ENCODE measurements around the gene DUSP8. TPM values are rescaled to one million over a fixed set of nuclear protein-coding genes. Genes with fewer than 3 reads are reported as not detected.

DUSP8 gene
- total RNA-seq, 1 experiment from 2014 or later = 2.4 TPM

GRCh38 chr11:1618231-1618630 is 46.2 kb upstream of the DUSP8 start:
- no peak overlapping the region for H3K27ac Mint-ChIP-seq
- no peaks in the 10 kb centered on the region for H3K4me1 Mint-ChIP-seq
- no peak for TF ChIP-seq SMAD3 (CRISPR knock-in tag; IDR thresholded peaks at IDR 0.05; ENCODE audit: borderline replicate concordance)
- no peak for TF ChIP-seq USF1 (CRISPR knock-in tag; IDR thresholded peaks at IDR 0.05)
- no peak for TF ChIP-seq CBFB (CRISPR knock-in tag; IDR thresholded peaks at IDR 0.05; ENCODE audit: low read depth)
- TF ChIP-seq ZNF425 (CRISPR knock-in tag; conservative IDR thresholded peaks at IDR 0.05) = no peak
- TF ChIP-seq TP53 (CRISPR knock-in tag; IDR thresholded peaks at IDR 0.05) = no peak
- TF ChIP-seq E2F1 (CRISPR knock-in tag; IDR thresholded peaks at IDR 0.05) = no peak
- TF ChIP-seq NR2C2 (CRISPR knock-in tag; IDR thresholded peaks at IDR 0.05) = no peak
- no peak for TF ChIP-seq ATF6 (CRISPR knock-in tag; IDR thresholded peaks at IDR 0.05)
- TF ChIP-seq ZNF263 (CRISPR knock-in tag; IDR thresholded peaks at IDR 0.05; ENCODE audit: low read depth) = no peak
- TF ChIP-seq ZNF317 (CRISPR knock-in tag; IDR thresholded peaks at IDR 0.05; ENCODE audit: borderline replicate concordance, low read depth) = no peak
- no peak for TF ChIP-seq CREB1 (CRISPR knock-in tag; IDR thresholded peaks at IDR 0.05)
- no peak for TF ChIP-seq USF2 (CRISPR knock-in tag; IDR thresholded peaks at IDR 0.05)
- no peak for TF ChIP-seq JAZF1 (CRISPR knock-in tag; IDR thresholded peaks at IDR 0.05)
- no peak for TF ChIP-seq ZNF138 (CRISPR knock-in tag; conservative IDR thresholded peaks at IDR 0.05)
- ChIA-PET POLR2A (no interaction called here), CTCF (interaction anchor here (1.0 to 3.0 kb wide), 6 partner anchors 11 to 44 kb away, joined by 3 to 15 read pairs (median 4); partner anchors contain the start of gene KRTAP5-5)
- H3K36me3 Mint-ChIP-seq = peaks cover 2% of the 10 kb centered on the region; the same call in 1 of the 2 replicates
- no peak overlapping the region for H3K4me3 Mint-ChIP-seq
- peaks cover 43% of the 10 kb centered on the region for H3K27me3 Mint-ChIP-seq (ENCODE audit: low read depth)
- DNase-seq (ENCODE audit: low spot score) (no peak), ATAC-seq (no peak)
- H3K9me3 Mint-ChIP-seq = peaks cover 15% of the 10 kb centered on the region

- H3K27ac Mint-ChIP-seq = no peak within 1 kb of the TSS
- DNase-seq (ENCODE audit: low spot score) (no peak), ATAC-seq (no peak)
- no peak within 1 kb of the TSS for H3K4me3 Mint-ChIP-seq
- POLR2A ChIA-PET = no interaction called here
- peaks cover 12% of the 10 kb centered on the region for H3K4me1 Mint-ChIP-seq
- peaks cover 7% of the 10 kb centered on the region for H3K36me3 Mint-ChIP-seq
- CTCF ChIA-PET = interaction anchor here (1.1 to 2.2 kb wide), 3 partner anchors 13 to 62 kb away, joined by 3 to 17 read pairs (median 14); partner anchors contain the start of gene KRTAP5-5
- peaks cover 14% of the 10 kb centered on the region for H3K9me3 Mint-ChIP-seq
- peaks cover 26% of the 10 kb centered on the region for H3K27me3 Mint-ChIP-seq (ENCODE audit: low read depth)
- TF ChIP-seq ZBTB21 (CRISPR knock-in tag; IDR thresholded peaks at IDR 0.05; ENCODE audit: borderline replicate concordance) (no peak), RELA (CRISPR knock-in tag; IDR thresholded peaks at IDR 0.05; ENCODE audit: borderline replicate concordance) (no peak), ZNF425 (CRISPR knock-in tag; conservative IDR thresholded peaks at IDR 0.05) (no peak), ZNF416 (CRISPR knock-in tag; IDR thresholded peaks at IDR 0.05) (no peak), CDX4 (CRISPR knock-in tag; IDR thresholded peaks at IDR 0.05; ENCODE audit: borderline replicate concordance) (no peak), HMGXB4 (CRISPR knock-in tag; IDR thresholded peaks at IDR 0.05) (no peak), PREB (CRISPR knock-in tag; IDR thresholded peaks at IDR 0.05; ENCODE audit: borderline replicate concordance) (no peak)
Measured at GRCh38 chr11:1608363-1608762, 36.3 kb upstream of the DUSP8 start, which contains the start of gene KRTAP5-3. TSS of gene KRTAP5-3 (minus strand) at chr11:1608463. CDS start at chr11:1608385, 78 bp downstream.

Data from WTC11 (cell line).